Measurements from ENCODE around the gene GRM8.
A peak's percentile ranks its signal among the peaks of the same experiment; 100 is the strongest.

The GRM8 gene

GRCh38 chr7:126720232-126720631 is 532.5 kb downstream of the GRM8 start:
- TF ChIP-seq POLR2A (IDR thresholded peaks at IDR 0.05; ENCODE audit: low read depth, low read length) (no peak), POLR2AphosphoS5 (IDR thresholded peaks at IDR 0.05; ENCODE audit: low read depth, low read length) (no peak), TAF1 (IDR thresholded peaks at IDR 0.05; ENCODE audit: borderline replicate concordance, low read depth, low read length) (no peak)
- FAIRE-seq (no peak), DNase-seq (ENCODE audit: insufficient read length) (no peak)

- TF ChIP-seq TAF1 (IDR thresholded peaks at IDR 0.05; ENCODE audit: borderline replicate concordance, low read depth, low read length), result no peak
- TF ChIP-seq POLR2A (IDR thresholded peaks at IDR 0.05; ENCODE audit: low read depth, low read length), result no peak
- TF ChIP-seq POLR2AphosphoS5 (IDR thresholded peaks at IDR 0.05; ENCODE audit: low read depth, low read length), result no peak
- DNase-seq (ENCODE audit: insufficient read length), result no peak
- FAIRE-seq, result no peak
Measured at GRCh38 chr7:126718419-126718818, 534.3 kb downstream of the GRM8 start.

GRCh38 chr7:126716321-126716720 is 536.4 kb downstream of the GRM8 start:
- FAIRE-seq (no peak), DNase-seq (ENCODE audit: insufficient read length) (no peak)
- no peak for TF ChIP-seq TAF1 (IDR thresholded peaks at IDR 0.05; ENCODE audit: borderline replicate concordance, low read depth, low read length)
- no peak for TF ChIP-seq POLR2AphosphoS5 (IDR thresholded peaks at IDR 0.05; ENCODE audit: low read depth, low read length)
- no peak for TF ChIP-seq POLR2A (IDR thresholded peaks at IDR 0.05; ENCODE audit: low read depth, low read length)

GRCh38 chr7:126715076-126715475 is 537.7 kb downstream of the GRM8 start:
- no peak for TF ChIP-seq TAF1 (IDR thresholded peaks at IDR 0.05; ENCODE audit: borderline replicate concordance, low read depth, low read length)
- TF ChIP-seq POLR2AphosphoS5 (IDR thresholded peaks at IDR 0.05; ENCODE audit: low read depth, low read length), result no peak
- no peak for TF ChIP-seq POLR2A (IDR thresholded peaks at IDR 0.05; ENCODE audit: low read depth, low read length)
- DNase-seq (ENCODE audit: insufficient read length), result no peak
- FAIRE-seq, result no peak

- peak; percentile 93 for FAIRE-seq
- no peak for DNase-seq (ENCODE audit: insufficient read length)
- TF ChIP-seq POLR2A (IDR thresholded peaks at IDR 0.05; ENCODE audit: low read depth, low read length), result peak; percentile 62; the same call in 1 of the 2 replicates
- peak; percentile 51 for TF ChIP-seq POLR2AphosphoS5 (IDR thresholded peaks at IDR 0.05; ENCODE audit: low read depth, low read length)
- TF ChIP-seq TAF1 (IDR thresholded peaks at IDR 0.05; ENCODE audit: borderline replicate concordance, low read depth, low read length), result no peak
Measured at GRCh38 chr7:126702242-126703016, 550.3 kb downstream of the GRM8 start.

- DNase-seq (ENCODE audit: insufficient read length), result peak; percentile 22
- peak; percentile 58; the same call in 1 of the 2 replicates for TF ChIP-seq POLR2AphosphoS5 (IDR thresholded peaks at IDR 0.05; ENCODE audit: low read depth, low read length)
- peak; percentile 50 for TF ChIP-seq POLR2A (IDR thresholded peaks at IDR 0.05; ENCODE audit: low read depth, low read length)
- TF ChIP-seq TAF1 (IDR thresholded peaks at IDR 0.05; ENCODE audit: borderline replicate concordance, low read depth, low read length), result peak; percentile 47; the same call in 1 of the 2 replicates
- peak; percentile 93 for FAIRE-seq
Measured at GRCh38 chr7:126700807-126701604, 551.7 kb downstream of the GRM8 start.

GRCh38 chr7:126699707-126700106 is 553.0 kb downstream of the GRM8 start:
- TF ChIP-seq POLR2A (IDR thresholded peaks at IDR 0.05; ENCODE audit: low read depth, low read length) (no peak), TAF1 (IDR thresholded peaks at IDR 0.05; ENCODE audit: borderline replicate concordance, low read depth, low read length) (no peak)
- no peak for DNase-seq (ENCODE audit: insufficient read length)
- peak; percentile 48 for FAIRE-seq

GRCh38 chr7:126698909-126699308 is 553.8 kb downstream of the GRM8 start:
- no peak for TF ChIP-seq POLR2AphosphoS5 (IDR thresholded peaks at IDR 0.05; ENCODE audit: low read depth, low read length)
- no peak for TF ChIP-seq POLR2A (IDR thresholded peaks at IDR 0.05; ENCODE audit: low read depth, low read length)
- no peak for TF ChIP-seq TAF1 (IDR thresholded peaks at IDR 0.05; ENCODE audit: borderline replicate concordance, low read depth, low read length)
- DNase-seq (ENCODE audit: insufficient read length), result no peak
- FAIRE-seq, result no peak

GRCh38 chr7:126698446-126698845 is 554.3 kb downstream of the GRM8 start:
- peak; percentile 5 for FAIRE-seq
- TF ChIP-seq POLR2AphosphoS5 (IDR thresholded peaks at IDR 0.05; ENCODE audit: low read depth, low read length) (no peak), TAF1 (IDR thresholded peaks at IDR 0.05; ENCODE audit: borderline replicate concordance, low read depth, low read length) (no peak), POLR2A (IDR thresholded peaks at IDR 0.05; ENCODE audit: low read depth, low read length) (no peak)
- DNase-seq (ENCODE audit: insufficient read length), result no peak

- DNase-seq (ENCODE audit: insufficient read length), result no peak
- TF ChIP-seq TAF1 (IDR thresholded peaks at IDR 0.05; ENCODE audit: borderline replicate concordance, low read depth, low read length), result no peak
- TF ChIP-seq POLR2AphosphoS5 (IDR thresholded peaks at IDR 0.05; ENCODE audit: low read depth, low read length), result no peak
- no peak for TF ChIP-seq POLR2A (IDR thresholded peaks at IDR 0.05; ENCODE audit: low read depth, low read length)
- FAIRE-seq, result peak; percentile 91
Measured at GRCh38 chr7:126696256-126697038, 556.3 kb downstream of the GRM8 start.

Data from GM12892 (cell line).